H1 (cell line): ENCODE data around the gene IL16. TPM values are rescaled to one million over a fixed set of nuclear protein-coding genes. Genes with fewer than 3 reads are reported as not detected.

Source experiments
- CTCF ChIA-PET: fragments of 300-600 bp; sonication (Branson Sonifier 250); formaldehyde crosslinking; loops from one replicate; lab custom pipeline; 2021; ENCODE audit not compliant: partially characterized antibody; lab: Charles Lee
- POLR2A ChIA-PET: fragments of 300-600 bp; sonication (Branson Sonifier 250); formaldehyde crosslinking; loops from one replicate; lab custom pipeline; 2021; ENCODE audit warnings: inconsistent platforms; ENCODE audit not compliant: partially characterized antibody; lab: Charles Lee
- DNase-seq, 2 experiments: peaks; one replicate each; pipeline versions ENCODE4 v3.0.0 to v3.0.0-alpha.2; 2010 to 2022; ENCODE audit warnings: low spot score in 2 of 2, low read depth in 1 of 2, mixed read lengths in 1 of 2
- FAIRE-seq: peaks from 2 replicates; lab custom pipeline; 2011; peaks lifted over from hg19 to GRCh38; lab: Jason Lieb, UNC
- H2AFZ ChIP-seq: 2 replicates; pipeline ENCODE4 v1.8.1; 2012; ENCODE audit warnings: low read length, inconsistent platforms
- H2AK5ac ChIP-seq: 2 replicates; pipeline ENCODE4 v1.6.1; 2013; ENCODE audit warnings: low read depth, low read length
- H2BK120ac ChIP-seq: replicated peaks from 2 replicates; pipeline ENCODE3; 2013; ENCODE audit warnings: low read depth, low read length, inconsistent platforms
- H2BK12ac ChIP-seq: 2 replicates; pipeline ENCODE4 v1.6.1; 2013; ENCODE audit warnings: low read depth, low read length
- H2BK15ac ChIP-seq: 2 replicates; pipeline ENCODE4 v1.6.1; 2013; ENCODE audit warnings: low read length
- H2BK20ac ChIP-seq: 2 replicates; pipeline ENCODE4 v1.6.1; 2013; ENCODE audit warnings: low read length
- H2BK5ac ChIP-seq: 2 replicates; pipeline ENCODE4 v1.6.1; 2013; ENCODE audit warnings: low read depth, low read length
- H3K14ac ChIP-seq: 2 replicates; pipeline ENCODE4 v1.6.1; 2013; ENCODE audit warnings: inconsistent platforms; ENCODE audit not compliant: insufficient read length
- H3K18ac ChIP-seq: 2 replicates; pipeline ENCODE4 v1.6.1; 2013; ENCODE audit warnings: low read length; ENCODE audit errors: extremely low read depth
- H3K23ac ChIP-seq: 2 replicates; pipeline ENCODE4 v1.6.1; 2013; ENCODE audit warnings: inconsistent platforms; ENCODE audit not compliant: insufficient read length
- H3K23me2 ChIP-seq: 2 replicates; pipeline ENCODE4 v1.6.1; 2013; ENCODE audit warnings: low read depth, low read length
- H3K27ac ChIP-seq: 2 replicates; pipeline ENCODE4 v1.6.1; 2011; ENCODE audit warnings: low read depth, low read length, inconsistent platforms
- H3K27me3 ChIP-seq, 4 experiments: replicated peaks in 1 of 4; 1 replicate in 1 of 4; 2 replicates in 3 of 4; pipeline versions ENCODE4 v1.6.1 to v1.8.1; 2011 to 2013; ENCODE audit warnings: low read length in 3 of 4, mild to moderate bottlenecking in 3 of 4, inconsistent platforms in 2 of 4, mixed read lengths in 2 of 4, moderate library complexity in 1 of 4; ENCODE audit not compliant: control insufficient read depth in 3 of 4, insufficient read depth in 3 of 4; ENCODE audit errors: extremely low read depth in 1 of 4
- H3K36me3 ChIP-seq, 4 experiments: 2 replicates each; pipeline versions ENCODE4 v1.6.1 to v1.8.1; 2011 to 2013; ENCODE audit warnings: mild to moderate bottlenecking in 4 of 4, low read length in 3 of 4, moderate library complexity in 2 of 4, control low read depth in 1 of 4, inconsistent platforms in 1 of 4; ENCODE audit not compliant: insufficient read depth in 4 of 4, control insufficient read depth in 2 of 4
- H3K4ac ChIP-seq: replicated peaks from 2 replicates; pipeline ENCODE3; 2013; ENCODE audit warnings: low read length, low read depth, mixed read lengths, inconsistent platforms; ENCODE audit not compliant: insufficient read length
- H3K4me1 ChIP-seq, 4 experiments: replicated peaks in 1 of 4; 1 replicate in 1 of 4; 2 replicates in 3 of 4; pipeline versions ENCODE4 v1.6.1 to v1.8.1; 2011 to 2013; ENCODE audit warnings: low read length in 3 of 4, inconsistent platforms in 2 of 4, mixed read lengths in 1 of 4; ENCODE audit not compliant: insufficient read depth in 4 of 4, control insufficient read depth in 3 of 4
- H3K4me2 ChIP-seq, 2 experiments: 2 replicates each; pipeline versions ENCODE4 v1.6.1 to v1.8.1; 2011 to 2013; ENCODE audit warnings: low read depth in 2 of 2, low read length in 2 of 2, control low read depth in 1 of 2, inconsistent platforms in 1 of 2, mild to moderate bottlenecking in 1 of 2; ENCODE audit not compliant: insufficient read depth in 1 of 2
- H3K4me3 ChIP-seq, 4 experiments: fragments of 200-600, 300-600 bp in 1 of 4; sonication (generic), shearing (Covaris generic), sonication (Bioruptor Twin) in 1 of 4; 2 replicates each; pipeline versions ENCODE4 v1.5.1 to v1.8.1; 2011 to 2016; ENCODE audit warnings: low read length in 4 of 4, low read depth in 3 of 4, control low read depth in 2 of 4, inconsistent platforms in 2 of 4, mild to moderate bottlenecking in 2 of 4, mixed read lengths in 1 of 4, moderate library complexity in 1 of 4; ENCODE audit not compliant: insufficient read depth in 2 of 4; ENCODE audit errors: extremely low read depth in 1 of 4
- H3K56ac ChIP-seq: replicated peaks from 2 replicates; pipeline ENCODE3; 2013; ENCODE audit warnings: low read depth, mild to moderate bottlenecking, mixed read lengths, low read length, inconsistent platforms; ENCODE audit not compliant: insufficient read length
- H3K79me1 ChIP-seq: 2 replicates; pipeline ENCODE4 v1.6.1; 2013; ENCODE audit warnings: low read depth, low read length, control low read depth
- H3K79me2 ChIP-seq, 2 experiments: 2 replicates each; pipeline versions ENCODE4 v1.6.1 to v1.8.1; 2012 to 2013; ENCODE audit warnings: low read length in 2 of 2, mild to moderate bottlenecking in 2 of 2, inconsistent platforms in 1 of 2; ENCODE audit not compliant: insufficient read depth in 2 of 2, control insufficient read depth in 1 of 2
- H3K9ac ChIP-seq, 4 experiments: replicated peaks in 1 of 4; 1 replicate in 1 of 4; 2 replicates in 3 of 4; pipeline versions ENCODE4 v1.6.1 to v1.8.1; 2011 to 2013; ENCODE audit warnings: low read depth in 3 of 4, low read length in 3 of 4, control low read depth in 2 of 4, mild to moderate bottlenecking in 2 of 4, moderate library complexity in 2 of 4, inconsistent platforms in 1 of 4; ENCODE audit errors: extremely low read depth in 1 of 4
- H3K9me3 ChIP-seq, 2 experiments: 2 replicates each; pipeline versions ENCODE4 v1.6.1 to v1.8.1; 2012 to 2013; ENCODE audit warnings: mild to moderate bottlenecking in 2 of 2, moderate library complexity in 2 of 2, control low read depth in 1 of 2, inconsistent platforms in 1 of 2, low read depth in 1 of 2, low read length in 1 of 2, mixed read lengths in 1 of 2; ENCODE audit not compliant: insufficient read depth in 2 of 2
- H4K20me1 ChIP-seq, 2 experiments: replicated peaks in 1 of 2; 2 replicates each; pipeline versions ENCODE3 to v1.8.1; 2011 to 2013; ENCODE audit warnings: inconsistent platforms in 2 of 2, low read length in 2 of 2, mild to moderate bottlenecking in 1 of 2; ENCODE audit not compliant: insufficient read depth in 2 of 2, control insufficient read depth in 1 of 2
- H4K5ac ChIP-seq: 2 replicates; pipeline ENCODE4 v1.6.1; 2013; ENCODE audit warnings: low read length, low read depth, mixed read lengths, inconsistent platforms; ENCODE audit not compliant: insufficient read length
- H4K8ac ChIP-seq: 2 replicates; pipeline ENCODE4 v1.8.0; 2013; ENCODE audit warnings: mild to moderate bottlenecking, moderate library complexity, low read length, inconsistent platforms; ENCODE audit not compliant: insufficient read depth; ENCODE audit errors: extremely low read depth
- H4K91ac ChIP-seq: replicated peaks from 2 replicates; pipeline ENCODE3; 2013; ENCODE audit warnings: low read length, mixed read lengths, inconsistent platforms; ENCODE audit not compliant: insufficient read length
- BCL11A ChIP-seq, 2 experiments: IDR thresholded peaks; one replicate each; pipeline ENCODE4 v1.6.1; 2011; ENCODE audit warnings: low read depth in 2 of 2, low read length in 2 of 2, mild to moderate bottlenecking in 2 of 2
- CBX5 ChIP-seq: fragments of 300-800, 300-1000 bp; sonication (generic); IDR thresholded peaks from 2 replicates; pipeline ENCODE4 v1.7.1; 2016; ENCODE audit warnings: antibody characterized with exemption, low read length, low read depth
- CBX8 ChIP-seq: fragments of 300-800, 300-1000 bp; sonication (generic); IDR thresholded peaks from 2 replicates; pipeline ENCODE4 v1.7.1; 2016; ENCODE audit warnings: low read depth, low read length, borderline replicate concordance
- CREB1 ChIP-seq: IDR thresholded peaks from 2 replicates; pipeline ENCODE4 v1.6.1; 2012; ENCODE audit warnings: inconsistent platforms
- PHF8 ChIP-seq: fragments of 200-600 bp; sonication (generic); conservative IDR thresholded peaks from 2 replicates; pipeline ENCODE4 v1.7.1; 2012; ENCODE audit warnings: low read depth, mild to moderate bottlenecking, inconsistent platforms, low read length, moderate library complexity
- RAD21 ChIP-seq, 2 experiments: IDR thresholded peaks in 1 of 2; conservative IDR thresholded peaks in 1 of 2; 2 replicates each; pipeline ENCODE4 v1.6.1; 2011; ENCODE audit warnings: low read depth in 2 of 2, low read length in 2 of 2, improper control_type of control experiment in 1 of 2, inconsistent platforms in 1 of 2, mild to moderate bottlenecking in 1 of 2, moderate library complexity in 1 of 2
- TAF7 ChIP-seq: optimal IDR thresholded peaks from 2 replicates; pipeline ENCODE3; 2011; ENCODE audit warnings: low read depth, mild to moderate bottlenecking, inconsistent platforms, low read length, moderate library complexity, borderline replicate concordance
- TBP ChIP-seq: IDR thresholded peaks from 2 replicates; pipeline ENCODE4 v1.6.1; 2011; ENCODE audit warnings: low read depth, low read length, improper control_type of control experiment
- TEAD4 ChIP-seq: IDR thresholded peaks from 2 replicates; pipeline ENCODE4 v1.6.1; 2012; ENCODE audit warnings: low read depth, low read length, inconsistent platforms, mixed read lengths
- ZNF274 ChIP-seq: IDR thresholded peaks from 2 replicates; pipeline ENCODE4 v1.7.0; 2012; ENCODE audit warnings: low read length, borderline replicate concordance; ENCODE audit errors: extremely low read depth
- WGBS, 2 experiments: shearing (Covaris generic) in 1 of 2; methylation state at CpG; one replicate each; pipeline versions ENCODE4 v1.1.6 to v1.1.7; 2013 to 2015; ENCODE audit warnings: low lambda C conversion rate in 2 of 2, mixed read lengths in 2 of 2, inconsistent platforms in 1 of 2, low coverage in 1 of 2, missing lambda C conversion rate in 1 of 2; ENCODE audit not compliant: insufficient replicate concordance in 2 of 2, insufficient coverage in 1 of 2, insufficient read length in 1 of 2; ENCODE audit errors: extremely low coverage in 1 of 2, missing lambda C conversion rate in 1 of 2; 5-methylcytosine and 5-hydroxymethylcytosine counted together
- polyA plus RNA-seq, 7 experiments: library from polyadenylated mRNA; depleted of rRNA in 3 of 7; stranded (reverse) in 5 of 7; unstranded in 2 of 7; fragments of >200 nt in 5 of 7; fragments of 200-250 nt in 2 of 7; gene quantifications; 1 replicate in 5 of 7; 2 replicates in 1 of 7; 4 replicates in 1 of 7; pipeline versions ENCODE4 v1.2.1 to v1.2.3, GENCODE V29; 2011 to 2013; ENCODE audit warnings: missing spikeins in 2 of 7, mixed read lengths in 2 of 7
- total RNA-seq: library from RNA; stranded (reverse); fragmentation: NEBNext Ultra II Directional; extraction: Animal tissue kit (Norgen Biotek cat#: 25700); gene quantifications from 2 replicates; pipeline ENCODE4 v1.2.1, GENCODE V29; 2021

Gene IL16
- total and polyA plus RNA-seq, 2 of the 8 experiments (the other 6 are each of a cell fraction or from before 2014, with no cell fraction given), result 0.03 to 0.09 TPM

DNA sequence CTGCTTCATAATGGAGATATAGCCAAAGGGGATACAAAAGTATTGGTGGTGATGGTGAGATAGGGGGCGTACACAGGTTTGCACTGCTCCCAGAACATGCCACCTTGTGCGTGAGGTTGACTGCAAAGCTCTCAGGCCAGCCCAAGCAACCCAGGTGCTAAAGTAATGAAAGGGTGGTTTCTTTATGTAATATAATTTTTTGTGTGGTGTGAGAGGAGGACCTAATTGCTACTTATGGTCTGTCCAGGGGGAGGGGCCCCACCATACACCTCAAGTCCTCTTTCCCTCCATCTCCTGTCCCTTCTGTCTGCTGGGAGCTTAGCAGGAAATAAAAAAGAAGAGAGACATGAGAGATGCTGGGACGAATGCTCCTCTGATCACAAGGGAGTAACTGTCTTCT lies 73.5 kb downstream of the IL16 start:
- WGBS, 2 experiments, result 82% methylated on average over 3 of the region's 3 CpGs; no CpG with 5 or more reads in 1 of the 2 experiments
- CTCF ChIA-PET, result interaction anchor here (1.0 to 9.8 kb wide), 5 partner anchors 16 to 293 kb away, joined by 5 to 262 read pairs (median 84); no protein-coding TSS in a partner anchor

More for the DNA sequence above, 73.5 kb downstream of the IL16 start:
- no peak overlapping the region for H2BK5ac ChIP-seq
- no peaks in the 10 kb centered on the region for H3K9me3 ChIP-seq
- H3K9ac ChIP-seq, result no peak overlapping the region
- POLR2A ChIA-PET, result no interaction called here
- no peak overlapping the region for H3K14ac ChIP-seq
- no peak overlapping the region for H4K5ac ChIP-seq
- H3K56ac ChIP-seq, result no peak overlapping the region
- H3K36me3 ChIP-seq, result no peaks in the 10 kb centered on the region
- H2AFZ ChIP-seq, result no peak overlapping the region
- H2AK5ac ChIP-seq, result no peak overlapping the region
- H2BK120ac ChIP-seq, result no peak overlapping the region
- H4K91ac ChIP-seq, result no peak overlapping the region
- no peak overlapping the region for H2BK15ac ChIP-seq
- no peak overlapping the region for H2BK12ac ChIP-seq
- peaks cover 0 to 5% (median 1%) of the 10 kb centered on the region in 4 experiments; a peak in 2 of 7 replicates for H3K4me1 ChIP-seq
- H3K4me3 ChIP-seq, result no peak overlapping the region
- no peak overlapping the region for H3K23ac ChIP-seq
- H3K18ac ChIP-seq, result no peak overlapping the region
- no peak for FAIRE-seq
- H4K8ac ChIP-seq, result no peak overlapping the region
- no peak for DNase-seq
- TF ChIP-seq BCL11A (IDR thresholded peaks at IDR 0.05; ENCODE audit: low read depth in 2 of 2, low read length in 2 of 2) (no peak), CBX5 (no peak), PHF8 (no peak), CREB1 (no peak), CBX8 (no peak), TAF7 (no peak), RAD21 (IDR thresholded peaks at IDR 0.05 in 1 of 2, conservative IDR thresholded peaks at IDR 0.05 in 1 of 2; ENCODE audit: low read depth in 2 of 2, low read length in 2 of 2) (no peak), TEAD4 (no peak), TBP (no peak), ZNF274 (no peak)
- H3K79me1 ChIP-seq, result no peaks in the 10 kb centered on the region
- H2BK20ac ChIP-seq, result no peak overlapping the region
- no peaks in the 10 kb centered on the region for H3K79me2 ChIP-seq
- H3K27me3 ChIP-seq, result peaks cover 0 to 2% (median 0%) of the 10 kb centered on the region in 4 experiments; a peak in 1 of 7 replicates
- no peak overlapping the region for H3K4me2 ChIP-seq
- H3K27ac ChIP-seq, result no peak overlapping the region
- no peaks in the 10 kb centered on the region for H3K23me2 ChIP-seq
- H4K20me1 ChIP-seq, result no peaks in the 10 kb centered on the region
- H3K4ac ChIP-seq, result no peak overlapping the region
